ENCODE results near the gene WAPL. TPM values are rescaled to one million over a fixed set of nuclear protein-coding genes. Genes with fewer than 3 reads are reported as not detected.

Gene WAPL
- polyA plus RNA-seq, 1 experiment: 24.5 TPM

DNA sequence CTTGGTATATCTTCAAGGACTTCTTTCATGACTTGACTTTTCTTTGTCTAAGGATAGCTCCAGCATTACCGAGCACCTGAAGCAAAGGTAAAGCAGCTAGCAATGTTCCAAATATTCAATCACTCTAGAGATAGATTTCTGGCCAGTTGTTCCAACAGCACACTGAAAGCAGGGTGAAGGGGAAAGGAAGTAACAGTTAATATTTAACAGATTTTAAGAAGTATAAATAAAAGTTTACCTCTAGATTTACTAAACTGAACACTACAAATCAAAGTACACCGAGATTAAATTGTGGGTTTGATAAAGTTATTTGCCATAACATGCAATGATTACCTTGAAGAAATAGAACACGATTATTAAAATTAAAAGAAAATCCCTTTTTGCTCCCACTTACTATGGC lies 84.1 kb downstream of the WAPL start:
- ChIA-PET POLR2A (no interaction called here), CTCF (interaction anchor here (0.6 kb wide), 1 partner anchor 26 kb away, joined by 3 read pairs; no protein-coding TSS in a partner anchor)
- TF ChIP-seq, protein P1, sequence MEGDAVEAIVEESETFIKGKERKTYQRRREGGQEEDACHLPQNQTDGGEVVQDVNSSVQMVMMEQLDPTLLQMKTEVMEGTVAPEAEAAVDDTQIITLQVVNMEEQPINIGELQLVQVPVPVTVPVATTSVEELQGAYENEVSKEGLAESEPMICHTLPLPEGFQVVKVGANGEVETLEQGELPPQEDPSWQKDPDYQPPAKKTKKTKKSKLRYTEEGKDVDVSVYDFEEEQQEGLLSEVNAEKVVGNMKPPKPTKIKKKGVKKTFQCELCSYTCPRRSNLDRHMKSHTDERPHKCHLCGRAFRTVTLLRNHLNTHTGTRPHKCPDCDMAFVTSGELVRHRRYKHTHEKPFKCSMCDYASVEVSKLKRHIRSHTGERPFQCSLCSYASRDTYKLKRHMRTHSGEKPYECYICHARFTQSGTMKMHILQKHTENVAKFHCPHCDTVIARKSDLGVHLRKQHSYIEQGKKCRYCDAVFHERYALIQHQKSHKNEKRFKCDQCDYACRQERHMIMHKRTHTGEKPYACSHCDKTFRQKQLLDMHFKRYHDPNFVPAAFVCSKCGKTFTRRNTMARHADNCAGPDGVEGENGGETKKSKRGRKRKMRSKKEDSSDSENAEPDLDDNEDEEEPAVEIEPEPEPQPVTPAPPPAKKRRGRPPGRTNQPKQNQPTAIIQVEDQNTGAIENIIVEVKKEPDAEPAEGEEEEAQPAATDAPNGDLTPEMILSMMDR (IDR thresholded peaks at IDR 0.05; ENCODE audit: low read depth, low read length): no peak
- DNase-seq (ENCODE audit: low read depth, low spot score): no peak
- Histone ChIP-seq H3K27me3 (ENCODE audit: control insufficient read depth, insufficient read depth, low read length) (no peaks in the 10 kb centered on the region), H3K4me3 (ENCODE audit: low read depth, low read length) (no peak overlapping the region), H3K27ac (ENCODE audit: low read depth, low read length) (no peak overlapping the region), H3K9me3 (ENCODE audit: control insufficient read depth, insufficient read depth, low read length) (no peaks in the 10 kb centered on the region)

DNA sequence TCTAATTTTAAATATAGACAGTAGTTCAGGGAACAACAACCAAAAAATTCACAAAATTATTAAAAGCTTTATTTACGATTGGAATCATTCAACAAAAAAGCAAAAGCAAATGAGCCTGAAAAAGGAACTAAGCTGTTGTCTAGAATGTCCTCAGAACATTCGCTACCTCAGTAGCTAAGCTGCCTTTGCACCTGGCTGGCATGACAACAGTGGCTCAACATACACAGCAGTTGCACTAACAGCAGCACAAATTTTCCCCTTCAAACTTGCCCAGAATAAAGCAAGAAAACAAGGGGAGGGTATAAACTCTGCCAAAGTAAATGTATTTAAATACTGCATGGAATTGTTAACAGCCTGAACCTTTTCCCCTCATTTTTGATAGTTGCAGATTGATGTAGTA lies 84.6 kb downstream of the WAPL start:
- ChIA-PET POLR2A (no interaction called here), CTCF (interaction anchor here (1.1 kb wide), 1 partner anchor 37 kb away, joined by 3 read pairs; no protein-coding TSS in a partner anchor)
- DNase-seq (ENCODE audit: low read depth, low spot score): no peak
- TF ChIP-seq, protein P1 (IDR thresholded peaks at IDR 0.05; ENCODE audit: low read depth, low read length): no peak
- Histone ChIP-seq H3K27ac (ENCODE audit: low read depth, low read length) (no peak overlapping the region), H3K27me3 (ENCODE audit: control insufficient read depth, insufficient read depth, low read length) (no peaks in the 10 kb centered on the region), H3K4me3 (ENCODE audit: low read depth, low read length) (no peak overlapping the region), H3K9me3 (ENCODE audit: control insufficient read depth, insufficient read depth, low read length) (no peaks in the 10 kb centered on the region)

DNA sequence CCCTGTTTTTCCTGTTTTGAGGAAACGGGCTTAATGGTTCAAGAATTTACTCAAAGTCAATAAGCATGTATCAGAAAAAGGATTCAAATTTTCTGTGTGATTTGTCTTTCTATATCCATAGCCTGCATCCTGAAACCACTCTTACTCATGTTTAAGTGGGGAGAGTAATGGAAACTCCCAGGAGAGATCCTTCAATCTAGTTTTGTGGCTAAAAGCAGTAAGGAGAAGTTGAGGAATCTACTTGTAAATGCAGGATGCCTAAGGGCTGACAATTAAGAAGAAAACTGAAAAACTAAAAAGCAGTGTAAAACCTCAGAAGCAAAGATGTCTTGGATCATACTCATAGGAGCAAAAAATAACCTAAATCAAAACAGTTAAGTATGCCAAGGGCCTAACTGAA lies 86.9 kb downstream of the WAPL start:
- POLR2A ChIA-PET: no interaction called here
- TF ChIP-seq, protein P1 (IDR thresholded peaks at IDR 0.05; ENCODE audit: low read depth, low read length): no peak

DNA sequence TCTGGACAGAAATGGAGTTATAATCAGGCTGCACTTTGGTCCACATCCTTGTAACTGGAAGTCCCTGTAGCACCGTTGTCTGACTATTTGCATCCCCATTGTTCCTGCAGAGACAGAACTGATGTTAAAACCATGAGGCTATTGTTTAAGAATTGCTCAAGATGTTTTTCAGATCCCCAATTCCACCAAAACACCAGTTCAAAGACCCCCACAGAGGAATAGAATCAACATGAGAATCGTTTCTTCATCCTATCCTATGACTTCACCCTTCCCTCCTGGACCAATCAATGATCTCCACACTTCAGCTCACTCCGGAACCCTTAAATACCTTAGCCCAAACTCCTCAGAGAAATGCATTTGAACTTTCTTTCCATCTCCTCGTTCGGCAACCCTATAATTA lies 97.9 kb downstream of the WAPL start:
- TF ChIP-seq, protein P1 (IDR thresholded peaks at IDR 0.05; ENCODE audit: low read depth, low read length): no peak
- Histone ChIP-seq H3K27me3 (ENCODE audit: control insufficient read depth, insufficient read depth, low read length) (peaks cover 6% of the 10 kb centered on the region), H3K9me3 (ENCODE audit: control insufficient read depth, insufficient read depth, low read length) (no peaks in the 10 kb centered on the region), H3K27ac (ENCODE audit: low read depth, low read length) (no peak overlapping the region), H3K4me3 (ENCODE audit: low read depth, low read length) (no peak overlapping the region)
- ChIA-PET POLR2A (no interaction called here), CTCF (no interaction called here)
- no peak for DNase-seq (ENCODE audit: low read depth, low spot score)

More for the DNA sequence above, 86.9 kb downstream of the WAPL start:
- CTCF ChIA-PET: interaction anchor here (1.3 kb wide), 1 partner anchor 35 kb away, joined by 4 read pairs; no protein-coding TSS in a partner anchor
- H3K4me3 ChIP-seq (ENCODE audit: low read depth, low read length): no peak overlapping the region
- no peaks in the 10 kb centered on the region for H3K9me3 ChIP-seq (ENCODE audit: control insufficient read depth, insufficient read depth, low read length)
- H3K27me3 ChIP-seq (ENCODE audit: control insufficient read depth, insufficient read depth, low read length): no peaks in the 10 kb centered on the region
- no peak overlapping the region for H3K27ac ChIP-seq (ENCODE audit: low read depth, low read length)
- DNase-seq (ENCODE audit: low read depth, low spot score): no peak

DNA sequence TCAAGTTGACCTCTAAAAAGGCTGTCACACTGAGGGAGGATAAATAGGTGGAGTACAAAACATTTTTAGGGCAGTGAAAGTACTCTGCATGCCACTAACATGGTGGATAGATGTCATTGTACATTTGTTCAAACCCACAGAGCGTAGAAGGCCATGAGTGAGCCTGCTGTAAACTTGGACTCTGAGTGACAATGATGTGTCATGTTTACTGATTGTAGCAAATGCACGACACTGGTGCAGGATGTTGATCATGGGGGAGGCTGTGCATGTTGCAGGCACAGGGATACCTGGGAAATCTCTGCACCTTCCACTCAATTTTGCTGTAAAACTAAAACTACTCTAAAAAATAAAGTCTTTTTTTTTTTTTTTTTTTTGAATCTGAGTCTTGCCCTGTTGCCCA lies 102.5 kb downstream of the WAPL start:
- TF ChIP-seq, protein P1 (IDR thresholded peaks at IDR 0.05; ENCODE audit: low read depth, low read length): no peak
- peaks cover 6% of the 10 kb centered on the region for H3K27me3 ChIP-seq (ENCODE audit: control insufficient read depth, insufficient read depth, low read length)
- H3K4me3 ChIP-seq (ENCODE audit: low read depth, low read length): no peak overlapping the region
- no peaks in the 10 kb centered on the region for H3K9me3 ChIP-seq (ENCODE audit: control insufficient read depth, insufficient read depth, low read length)
- POLR2A ChIA-PET: no interaction called here
- no peak for DNase-seq (ENCODE audit: low read depth, low spot score)
- H3K27ac ChIP-seq (ENCODE audit: low read depth, low read length): no peak overlapping the region
- CTCF ChIA-PET: no interaction called here

All from AG04450 (cell line).